Measurements from ENCODE around the gene SRP19. TPM values are rescaled to one million over a fixed set of nuclear protein-coding genes. Genes with fewer than 3 reads are reported as not detected.

Gene SRP19
- total and polyA plus RNA-seq, 10 of the 15 experiments (the other 5 are each of a cell fraction or from before 2014, with no cell fraction given): 43.4 to 379 (median 156) TPM

GRCh38 chr5:112869948-112870347 lies 8.9 kb downstream of the SRP19 start (continued):
- TF ChIP-seq MEF2A (IDR thresholded peaks at IDR 0.05; ENCODE audit: insufficient read depth, low read depth, low read length): no peak

- peaks cover 9% of the 10 kb centered on the region for H3K4me1 ChIP-seq (ENCODE audit: control insufficient read depth, insufficient read depth, low read length)
- H3K9me3 ChIP-seq (replicated peaks; ENCODE audit: control insufficient read depth, insufficient read depth, low read length): no peaks in the 10 kb centered on the region
- ChIA-PET RAD21 (ENCODE audit: unreplicated experiment) (no interaction called here), POLR2A (interaction anchor here (0.7 to 1.1 kb wide), 2 partner anchors 12 to 33 kb away, joined by 3 to 7 read pairs; no protein-coding TSS in a partner anchor), CTCF (interaction anchor here (1.0 kb wide), 1 partner anchor 22 kb away, joined by 3 read pairs; no protein-coding TSS in a partner anchor), SMC1A (ENCODE audit: uncharacterized antibody, unreplicated experiment) (no interaction called here)
- in situ Hi-C loops (cut with MboI): no loop called here
- no peak overlapping the region for H3K9ac ChIP-seq (ENCODE audit: control insufficient read depth, insufficient read depth, low read length)
- H2AFZ ChIP-seq (ENCODE audit: control insufficient read depth, low read depth, low read length): no peak overlapping the region
- FAIRE-seq (no peak), ATAC-seq (no peak), DNase-seq (ENCODE audit: low read depth, low spot score) (no peak)
- H3K4me2 ChIP-seq (ENCODE audit: control insufficient read depth, insufficient read depth): no peak overlapping the region
- H3K27ac ChIP-seq (ENCODE audit: control insufficient read depth, insufficient read depth): no peak overlapping the region
- H3K79me2 ChIP-seq (ENCODE audit: control insufficient read depth, insufficient read depth, low read length): no peaks in the 10 kb centered on the region
- WGBS (ENCODE audit: insufficient coverage, insufficient replicate concordance, low lambda C conversion rate, missing lambda C conversion rate): 82% methylated on average over 3 of the region's 3 CpGs
- intact Hi-C loops (cut with micrococcal nuclease; ENCODE audit: unreplicated experiment): no loop called here
- BruUV-seq (replicated peaks): no TSS peak
- H4K20me1 ChIP-seq (ENCODE audit: control insufficient read depth, insufficient read depth): no peaks in the 10 kb centered on the region
- no peak overlapping the region for H3K4me3 ChIP-seq
- H3K27me3 ChIP-seq (replicated peaks in 1 of 2; ENCODE audit: control insufficient read depth in 2 of 2, insufficient read depth in 2 of 2, low read length in 1 of 2): no peaks in the 10 kb centered on the region
- H3K36me3 ChIP-seq (ENCODE audit: control insufficient read depth in 2 of 2, insufficient read depth in 2 of 2, low read length in 1 of 2): peaks cover 8 to 25% of the 10 kb centered on the region in 2 experiments
- TF ChIP-seq BMI1 (IDR thresholded peaks at IDR 0.05; ENCODE audit: borderline replicate concordance) (no peak), KLF5 (IDR thresholded peaks at IDR 0.05; ENCODE audit: partially characterized antibody) (no peak), ASH2L (IDR thresholded peaks at IDR 0.05; ENCODE audit: borderline replicate concordance, low read depth) (no peak), TCF7 (IDR thresholded peaks at IDR 0.05; ENCODE audit: borderline replicate concordance) (no peak), WRNIP1 (IDR thresholded peaks at IDR 0.05; ENCODE audit: borderline replicate concordance, low read depth, low read length) (no peak), NFXL1 (IDR thresholded peaks at IDR 0.05; ENCODE audit: borderline replicate concordance) (no peak), ZBTB33 (IDR thresholded peaks at IDR 0.05) (no peak), JUND (IDR thresholded peaks at IDR 0.05; ENCODE audit: low read depth, low read length) (no peak), SKIL (IDR thresholded peaks at IDR 0.05; ENCODE audit: low read depth, poor library complexity, severe bottlenecking) (no peak), RBBP5 (conservative IDR thresholded peaks at IDR 0.05) (no peak), STAT1 (conservative IDR thresholded peaks at IDR 0.05) (no peak), ATF3 (IDR thresholded peaks at IDR 0.05; ENCODE audit: borderline replicate concordance, extremely low read depth, low read depth, low read length) (no peak), MTA3 (IDR thresholded peaks at IDR 0.05; ENCODE audit: borderline replicate concordance, low read length) (no peak), FOS (IDR thresholded peaks at IDR 0.05; ENCODE audit: borderline replicate concordance, extremely low read depth, insufficient read length) (no peak), POLR2AphosphoS2 (IDR thresholded peaks at IDR 0.05; ENCODE audit: low read depth, low read length) (no peak), GATAD2B (conservative IDR thresholded peaks at IDR 0.05; ENCODE audit: low read depth) (no peak), RUNX3 (IDR thresholded peaks at IDR 0.05; ENCODE audit: low read length) (no peak), ATF2 (IDR thresholded peaks at IDR 0.05; ENCODE audit: low read length) (no peak)
Measured at GRCh38 chr5:112870966-112871365, 9.9 kb downstream of the SRP19 start.

All from GM12878 (cell line).